Activated CD8-positive, alpha-beta memory T cell treated with anti-CD3 and anti-CD28 coated beads for 1 hour (primary cell): ENCODE results near the gene VWA2.

ENCODE experiments used
- DNase-seq, 2 donors: peaks; one replicate each; pipeline ENCODE4 v3.0.0-alpha.2; 2020; ENCODE audit warnings: low read depth in 1 of 2; ENCODE audit errors: extremely low read depth in 1 of 2

Gene VWA2

GRCh38 chr10:114293075-114293474 is 54.0 kb downstream of the VWA2 start:
- no peak for DNase-seq

GRCh38 chr10:114294549-114294948 is 55.5 kb downstream of the VWA2 start:
- DNase-seq, result no peak

- no peak for DNase-seq
Observed at GRCh38 chr10:114295393-114295792, 56.3 kb downstream of the VWA2 start.

DNA sequence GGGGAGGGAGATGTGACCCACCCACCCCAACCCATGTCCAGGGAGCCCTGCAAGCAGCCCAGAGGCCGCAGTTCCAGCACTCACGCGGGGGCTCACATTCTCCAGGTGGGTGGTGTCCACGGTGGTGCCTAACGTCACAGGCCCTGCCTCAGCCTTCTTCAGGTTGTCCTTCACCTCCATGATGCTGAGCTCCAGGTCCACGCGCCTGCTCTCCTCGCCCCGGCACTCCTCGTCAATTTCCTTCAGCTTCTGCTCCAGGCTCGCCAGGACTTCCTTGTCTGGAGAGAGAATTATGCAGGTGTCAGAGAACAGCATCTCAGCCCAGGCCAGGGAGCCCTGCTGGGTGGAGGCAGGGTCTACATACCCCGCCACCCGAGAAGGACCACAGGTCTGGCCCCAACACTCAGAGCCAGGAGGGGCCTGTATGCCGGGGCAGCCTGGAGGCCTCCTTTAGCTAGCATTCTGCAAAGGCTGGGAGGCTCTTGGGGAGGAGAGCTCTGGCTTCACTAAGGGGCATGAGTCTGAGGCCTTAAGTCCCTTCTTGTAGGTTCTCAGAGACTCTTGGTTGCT is 58.2 kb downstream of the VWA2 start:
- no peak for DNase-seq

GRCh38 chr10:114300036-114300645 is 61.1 kb downstream of the VWA2 start:
- DNase-seq, result no peak

DNA sequence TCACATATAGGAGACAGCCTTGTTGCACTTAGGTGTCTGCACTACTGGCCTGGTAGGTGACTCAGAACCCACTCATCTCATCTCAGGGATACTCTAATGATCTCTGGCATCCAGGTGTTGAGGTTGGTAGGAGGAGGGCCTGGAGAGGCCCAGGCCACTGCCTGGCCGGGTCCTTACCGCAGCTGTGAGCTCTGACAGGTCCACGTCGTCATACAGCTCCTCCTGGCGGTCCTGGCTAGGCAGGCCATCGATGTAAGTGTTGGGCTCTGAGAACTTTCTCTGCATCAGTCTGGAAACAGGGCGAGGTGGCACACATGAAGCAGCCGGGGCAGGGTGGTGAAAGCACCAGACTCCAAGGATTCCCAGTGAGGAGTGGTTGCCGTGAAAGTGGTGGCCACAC is 62.1 kb downstream of the VWA2 start:
- no peak for DNase-seq

- no peak for DNase-seq
Observed at GRCh38 chr10:114301951-114302710, 63.1 kb downstream of the VWA2 start.

DNA sequence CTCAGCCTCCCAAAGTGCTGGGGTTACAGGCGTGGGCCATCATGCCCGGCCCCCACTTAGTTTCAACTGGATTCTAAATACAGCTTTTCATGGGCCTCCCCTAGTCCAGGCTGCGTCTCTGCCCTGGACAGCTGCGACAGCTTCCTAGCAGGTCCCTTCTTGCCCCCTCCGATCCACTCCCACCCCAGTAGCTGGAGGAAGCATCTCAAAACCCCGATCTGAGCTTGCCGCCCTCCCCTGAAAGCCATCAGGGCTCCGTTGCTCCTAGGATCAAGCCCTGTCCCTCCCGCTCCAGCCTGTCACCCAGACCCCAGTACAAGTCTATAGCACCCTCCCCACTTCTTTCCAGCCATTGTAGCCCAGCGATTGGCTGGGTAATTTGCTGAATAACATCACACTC is 64.5 kb downstream of the VWA2 start:
- no peak for DNase-seq

GRCh38 chr10:114304017-114304570 is 65.0 kb downstream of the VWA2 start:
- peak; percentile 26 to 48 for DNase-seq

DNA sequence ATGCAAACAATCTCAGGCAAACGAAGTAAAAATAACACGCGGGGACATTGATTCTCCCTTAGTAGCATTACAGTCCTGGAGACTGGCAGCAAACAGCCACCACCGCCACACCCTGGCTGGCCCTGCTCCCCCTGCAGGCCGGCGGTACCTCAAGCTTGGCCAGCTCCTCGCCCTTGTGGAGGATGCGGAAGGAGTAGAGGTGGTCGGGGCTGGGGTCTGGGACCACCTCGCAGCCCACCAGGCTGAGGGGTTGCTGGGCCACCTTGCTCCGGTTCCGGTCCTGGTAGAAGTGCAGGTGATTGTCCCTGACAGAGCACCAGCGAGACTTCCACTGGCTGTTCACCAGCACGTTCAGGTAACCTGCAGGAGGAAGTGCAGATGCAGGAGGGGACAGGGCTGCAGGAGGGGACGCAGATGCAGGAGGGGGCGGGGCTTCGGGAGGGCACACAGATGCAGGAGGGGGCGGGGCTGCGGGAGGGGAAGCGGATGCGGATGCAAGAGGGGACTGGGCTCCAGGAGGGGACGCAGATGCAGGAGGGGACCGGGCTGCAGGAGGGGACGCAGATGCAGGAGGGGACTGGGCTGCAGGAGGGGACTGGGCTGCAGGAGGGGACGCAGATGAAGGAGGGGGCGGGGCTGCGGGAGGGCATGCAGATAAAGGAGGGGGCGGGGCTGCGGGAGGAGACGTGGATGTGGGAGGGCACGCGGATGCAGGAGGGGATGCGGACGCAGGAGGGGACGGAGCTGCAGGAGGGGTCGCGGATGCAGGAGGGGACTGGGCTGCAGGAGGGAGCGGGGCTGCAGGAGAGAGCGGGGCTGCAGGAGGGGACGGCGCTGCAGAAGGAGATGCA is 65.7 kb downstream of the VWA2 start:
- DNase-seq, result peak; percentile 28 to 50

DNA sequence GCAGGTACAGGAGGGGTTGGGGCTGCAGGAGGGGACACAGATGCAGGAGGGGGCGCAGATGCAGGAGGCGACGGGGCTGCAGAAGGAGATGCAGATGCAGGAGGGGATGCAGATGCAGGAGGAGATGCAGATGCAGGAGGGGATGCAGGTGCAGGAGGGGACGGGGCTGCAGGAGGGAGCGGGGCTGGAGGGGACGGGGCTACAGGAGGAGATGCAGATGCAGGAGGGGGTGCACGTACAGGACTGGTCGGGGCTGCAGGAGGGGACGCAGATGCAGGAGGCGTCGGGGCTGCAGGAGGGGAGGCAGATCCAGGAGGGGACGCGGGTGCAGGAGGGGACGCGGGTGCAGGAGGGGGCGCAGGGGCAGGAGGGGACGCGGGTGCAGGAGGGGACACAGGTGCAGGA is 66.5 kb downstream of the VWA2 start:
- no peak for DNase-seq

DNA sequence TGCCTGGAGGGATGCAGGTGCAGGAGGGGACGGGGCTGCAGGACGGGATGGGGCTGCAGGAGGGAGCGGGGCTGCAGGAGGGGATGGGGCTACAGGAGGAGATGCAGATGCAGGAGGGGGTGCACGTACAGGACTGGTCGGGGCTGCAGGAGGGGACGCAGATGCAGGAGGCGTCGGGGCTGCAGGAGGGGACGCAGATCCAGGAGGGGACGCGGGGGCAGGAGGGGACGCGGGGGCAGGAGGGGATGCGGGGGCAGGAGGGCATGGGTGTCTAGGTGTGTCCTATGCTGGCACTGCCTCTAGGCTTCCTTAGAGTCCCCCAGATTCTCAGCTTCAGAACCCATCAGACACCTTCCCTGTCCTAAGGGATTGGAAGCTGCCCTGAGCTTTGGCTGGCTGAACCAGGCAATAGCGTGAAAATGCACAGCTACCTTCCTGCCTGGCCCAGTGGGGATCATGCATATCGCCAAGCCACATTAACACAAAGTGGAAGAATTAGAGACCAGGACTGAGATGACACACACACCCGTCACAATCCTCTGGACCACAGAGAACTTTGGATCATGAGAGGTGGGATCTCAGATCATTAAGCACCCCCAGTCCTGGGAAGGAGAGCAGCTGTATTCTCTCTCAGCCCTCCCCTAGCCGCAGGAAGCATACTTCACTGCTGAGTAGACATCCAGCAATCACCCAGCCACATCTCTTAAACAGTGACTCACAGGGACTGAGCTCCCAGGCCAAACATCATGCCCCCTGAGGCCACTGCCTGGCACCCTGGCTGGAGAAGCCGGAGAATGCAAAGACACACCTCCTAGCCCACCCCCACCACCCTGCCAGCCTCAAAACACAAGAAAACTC is 67.3 kb downstream of the VWA2 start:
- no peak for DNase-seq

- no peak for DNase-seq
Observed at GRCh38 chr10:114307731-114308130, 68.7 kb downstream of the VWA2 start.

DNA sequence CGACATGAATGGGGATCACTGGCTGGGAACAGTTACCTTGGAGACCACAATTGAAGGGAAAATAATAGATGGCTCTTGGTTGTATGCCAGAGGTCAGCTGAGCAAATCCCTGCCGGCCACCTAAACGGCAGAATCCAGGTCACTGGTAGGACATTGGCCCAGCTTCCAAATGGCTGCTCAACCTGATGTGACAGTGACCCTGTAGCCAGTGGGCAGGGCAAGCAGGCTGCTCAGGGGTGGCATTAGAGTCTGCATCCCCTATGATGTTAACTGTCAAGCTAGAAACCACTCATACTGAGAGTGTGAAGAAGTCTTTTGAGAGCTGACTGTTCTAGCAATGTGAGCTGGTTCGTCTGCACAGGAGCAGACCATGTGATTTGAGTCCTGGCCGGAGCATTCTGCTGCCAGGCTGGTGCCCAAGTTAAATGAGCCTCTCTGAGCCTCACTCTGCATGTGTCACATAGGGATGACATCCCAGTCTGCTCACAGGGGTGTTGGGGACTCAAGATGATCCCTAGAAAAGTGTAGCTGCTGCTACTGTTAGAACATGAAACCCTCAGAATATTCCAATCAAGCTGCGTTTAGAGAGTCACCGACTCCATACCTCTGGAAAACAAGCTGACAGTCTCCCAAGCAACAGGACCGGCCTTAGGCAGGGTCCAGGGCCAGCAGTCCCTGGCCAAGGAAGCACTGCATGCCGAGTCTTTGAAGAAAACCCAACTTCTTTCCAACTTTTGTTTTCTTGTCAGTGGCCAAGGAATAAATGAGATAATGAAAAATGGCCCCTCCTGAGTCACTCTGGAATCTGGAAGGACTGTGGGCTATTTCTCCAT is 69.7 kb downstream of the VWA2 start:
- no peak for DNase-seq

DNA sequence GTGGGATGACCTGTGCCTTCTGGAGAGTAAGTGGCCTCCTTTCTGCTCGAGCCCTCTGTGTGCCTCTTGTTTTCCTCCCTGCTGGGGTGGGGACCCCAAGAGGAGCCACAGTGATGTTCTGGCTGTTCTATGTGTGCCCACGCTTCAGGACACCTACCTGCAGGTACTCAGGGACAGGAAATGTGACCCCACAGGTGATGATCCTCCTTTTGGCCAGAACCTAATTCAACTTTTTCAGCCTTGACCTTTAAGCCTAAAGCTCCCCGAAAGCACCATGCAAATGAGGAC is 70.3 kb downstream of the VWA2 start:
- DNase-seq, result no peak

- no peak for DNase-seq
Observed at GRCh38 chr10:114310346-114310745, 71.3 kb downstream of the VWA2 start.

DNA sequence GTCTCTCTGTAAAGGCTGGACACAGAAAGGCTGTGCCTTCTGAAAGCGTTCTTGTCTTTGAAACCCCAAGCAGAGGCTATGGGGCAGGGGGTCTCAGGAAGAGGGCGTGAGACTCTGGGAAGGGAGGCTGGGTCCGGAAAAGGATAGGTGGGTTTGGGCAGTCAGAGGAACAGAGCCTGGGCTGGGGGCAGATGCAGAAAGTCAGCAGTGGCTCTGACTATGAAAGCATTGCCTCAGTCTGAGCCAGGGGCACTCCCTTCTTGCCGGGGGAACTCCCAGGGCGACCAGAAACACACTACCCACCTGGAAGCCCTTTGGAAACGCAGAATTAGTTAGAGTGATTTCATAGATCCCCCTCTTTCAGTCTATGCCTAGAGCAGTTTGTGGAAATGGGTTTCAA is 72.0 kb downstream of the VWA2 start:
- DNase-seq, result no peak

GRCh38 chr10:114311496-114312209 is 72.6 kb downstream of the VWA2 start:
- no peak for DNase-seq

GRCh38 chr10:114313139-114313538 is 74.1 kb downstream of the VWA2 start:
- no peak for DNase-seq
